Stimulated activated CD4-positive, alpha-beta T cell treated with anti-CD3 and anti-CD28 coated beads, Interleukin-15, amount 100 ng/mL, for 1 hour (primary cell): Measurements from ENCODE around the gene TAF1B.

Experiments used
- DNase-seq, 2 donors: peaks; one replicate each; pipeline ENCODE4 v3.0.0-alpha.2; 2020; ENCODE audit warnings: low read depth in 1 of 2, low spot score in 1 of 2

TAF1B gene

GRCh38 chr2:9843229-9844035, at the start of gene TAF1B:
TAF1B (plus strand) TSS chr2:9843474; CDS start chr2:9843542, 68 bp downstream.
- peak; percentile 55 to 76 for DNase-seq

GRCh38 chr2:9793918-9794717, 49.2 kb upstream of the TAF1B start:
- DNase-seq: no peak

GRCh38 chr2:9795071-9795470, 48.2 kb upstream of the TAF1B start:
- no peak for DNase-seq

- DNase-seq: no peak
Measured at GRCh38 chr2:9796056-9797010, 46.9 kb upstream of the TAF1B start.

- no peak for DNase-seq
Measured at GRCh38 chr2:9797086-9797485, 46.2 kb upstream of the TAF1B start.

GRCh38 chr2:9797681-9798556, 45.4 kb upstream of the TAF1B start:
- DNase-seq: no peak

- no peak for DNase-seq
Measured at GRCh38 chr2:9799011-9799596, 44.2 kb upstream of the TAF1B start.

- peak; percentile 71 to 78 for DNase-seq
Measured at GRCh38 chr2:9799729-9800632, 43.3 kb upstream of the TAF1B start.

- DNase-seq: no peak
Measured at GRCh38 chr2:9800639-9800974, 42.7 kb upstream of the TAF1B start.

- DNase-seq: peak; percentile 37 to 46
Measured at GRCh38 chr2:9800975-9801726, 42.1 kb upstream of the TAF1B start.

- no peak for DNase-seq
Measured at GRCh38 chr2:9802576-9802993, 40.7 kb upstream of the TAF1B start.

GRCh38 chr2:9803023-9803805, 40.1 kb upstream of the TAF1B start:
- no peak for DNase-seq

GRCh38 chr2:9805435-9806297, 37.6 kb upstream of the TAF1B start:
- no peak for DNase-seq

GRCh38 chr2:9806298-9806610, 37.0 kb upstream of the TAF1B start:
- no peak for DNase-seq

- DNase-seq: no peak
Measured at GRCh38 chr2:9806656-9807055, 36.6 kb upstream of the TAF1B start.

GRCh38 chr2:9807056-9807455, 36.2 kb upstream of the TAF1B start:
- DNase-seq: no peak
